ENCODE results near the gene GOLGA6L2. TPM values are rescaled to one million over a fixed set of nuclear protein-coding genes. Genes with fewer than 3 reads are reported as not detected.
"Not testable (repeated sequence)": the region's sequence is repeated elsewhere in the genome, so short reads cannot be mapped to it uniquely, and the experiment has no call there.

Gene GOLGA6L2
- polyA plus RNA-seq, 3 donors = not detected

DNA sequence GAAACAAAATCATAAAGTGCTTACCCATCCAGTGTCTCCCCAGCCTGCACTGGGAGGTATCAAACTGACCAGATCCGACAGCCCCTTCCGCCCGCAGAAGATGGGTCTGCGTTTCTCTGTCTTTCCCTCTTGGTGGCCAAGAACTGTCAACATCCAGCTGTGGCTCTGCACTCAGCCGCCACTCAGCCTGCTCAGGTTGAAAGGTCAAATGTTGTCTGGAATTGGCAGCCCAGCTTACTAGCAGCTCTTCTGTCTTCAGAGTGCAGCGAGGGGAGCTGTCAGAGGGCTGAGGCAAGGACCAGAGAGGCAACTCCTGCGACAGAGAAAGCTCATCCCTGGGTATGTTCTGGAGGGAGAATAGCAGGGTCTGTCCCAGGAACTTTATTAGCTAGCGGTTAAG is 45.4 kb downstream of the GOLGA6L2 start:
- Histone ChIP-seq H3K36me3 (replicated peaks in 1 of 2; ENCODE audit: control insufficient read depth in 1 of 2, insufficient read depth in 2 of 2, low read length in 2 of 2) (no peaks in the 10 kb centered on the region), H4K20me1 (ENCODE audit: insufficient read depth, low read length) (no peaks in the 10 kb centered on the region), H3K4me2 (replicated peaks; ENCODE audit: extremely low read depth, low read length, poor library complexity, severe bottlenecking) (no peak overlapping the region), H2AFZ (ENCODE audit: insufficient read depth, low read depth, low read length, poor library complexity, severe bottlenecking) (no peak overlapping the region), H3K4me1 (ENCODE audit: control insufficient read depth in 1 of 2, insufficient read depth in 2 of 2, low read length in 2 of 2) (no peaks in the 10 kb centered on the region), H3K27ac (ENCODE audit: low read depth in 1 of 2, low read length in 2 of 2) (no peak overlapping the region), H3K9me3 (replicated peaks in 1 of 2; ENCODE audit: control insufficient read depth in 1 of 2, insufficient read depth in 1 of 2, low read length in 2 of 2) (peaks cover 0 to 7% of the 10 kb centered on the region in 2 donors), H3K79me2 (ENCODE audit: insufficient read depth, low read length) (no peaks in the 10 kb centered on the region), H3K9ac (ENCODE audit: insufficient read depth, low read length, poor library complexity, severe bottlenecking) (no peak overlapping the region), H3K27me3 (ENCODE audit: control insufficient read depth in 2 of 2, insufficient read depth in 2 of 2, low read length in 2 of 2) (no peaks in the 10 kb centered on the region), H3K4me3 (replicated peaks in 1 of 3; ENCODE audit: low read depth in 2 of 3, low read length in 3 of 3) (no peak overlapping the region)
- peaks cover 0 to 1% (median 1%) of the 10 kb centered on the region in 3 donors for H3K27me3 Mint-ChIP-seq (ENCODE audit: low read depth in 3 of 3)
- WGBS (ENCODE audit: insufficient coverage) = 92% methylated on average over 5 of the region's 8 CpGs
- TF ChIP-seq, protein P1, sequence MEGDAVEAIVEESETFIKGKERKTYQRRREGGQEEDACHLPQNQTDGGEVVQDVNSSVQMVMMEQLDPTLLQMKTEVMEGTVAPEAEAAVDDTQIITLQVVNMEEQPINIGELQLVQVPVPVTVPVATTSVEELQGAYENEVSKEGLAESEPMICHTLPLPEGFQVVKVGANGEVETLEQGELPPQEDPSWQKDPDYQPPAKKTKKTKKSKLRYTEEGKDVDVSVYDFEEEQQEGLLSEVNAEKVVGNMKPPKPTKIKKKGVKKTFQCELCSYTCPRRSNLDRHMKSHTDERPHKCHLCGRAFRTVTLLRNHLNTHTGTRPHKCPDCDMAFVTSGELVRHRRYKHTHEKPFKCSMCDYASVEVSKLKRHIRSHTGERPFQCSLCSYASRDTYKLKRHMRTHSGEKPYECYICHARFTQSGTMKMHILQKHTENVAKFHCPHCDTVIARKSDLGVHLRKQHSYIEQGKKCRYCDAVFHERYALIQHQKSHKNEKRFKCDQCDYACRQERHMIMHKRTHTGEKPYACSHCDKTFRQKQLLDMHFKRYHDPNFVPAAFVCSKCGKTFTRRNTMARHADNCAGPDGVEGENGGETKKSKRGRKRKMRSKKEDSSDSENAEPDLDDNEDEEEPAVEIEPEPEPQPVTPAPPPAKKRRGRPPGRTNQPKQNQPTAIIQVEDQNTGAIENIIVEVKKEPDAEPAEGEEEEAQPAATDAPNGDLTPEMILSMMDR (IDR thresholded peaks at IDR 0.05) = no peak
- H3K36me3 Mint-ChIP-seq = no peaks in the 10 kb centered on the region
- intact Hi-C loops (cut with micrococcal nuclease) = no loop called here
- no peak overlapping the region for H3K27ac Mint-ChIP-seq
- no peak for DNase-seq
- no peaks in the 10 kb centered on the region for H3K4me1 Mint-ChIP-seq
- no peak overlapping the region for H3K4me3 Mint-ChIP-seq
- peaks cover 0 to 27% (median 9%) of the 10 kb centered on the region in 7 donors for H3K9me3 Mint-ChIP-seq

DNA sequence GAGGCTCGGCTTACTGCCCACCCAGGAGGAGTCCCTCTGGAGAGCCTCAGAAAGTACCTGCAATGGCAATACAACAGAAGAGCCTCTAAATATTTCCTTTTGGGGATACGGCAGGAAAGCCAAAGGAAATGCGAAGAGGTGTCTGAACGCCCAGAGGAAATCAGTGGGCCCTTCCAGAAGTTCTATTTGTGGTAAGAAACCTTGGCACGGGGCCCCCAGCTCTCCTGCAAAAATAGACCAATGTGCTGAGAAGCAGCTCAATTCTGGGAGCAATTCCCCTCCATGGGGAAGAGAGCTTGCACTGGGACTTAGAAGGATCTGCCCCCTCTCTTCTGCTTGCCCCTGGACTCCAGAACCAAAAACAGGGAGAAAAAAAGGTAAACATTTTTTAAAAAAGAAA is 47.8 kb downstream of the GOLGA6L2 start:
- H3K36me3 ChIP-seq (replicated peaks in 1 of 2; ENCODE audit: control insufficient read depth in 1 of 2, insufficient read depth in 2 of 2, low read length in 2 of 2); H3K4me1 Mint-ChIP-seq; DNase-seq; H3K4me2 ChIP-seq (replicated peaks; ENCODE audit: extremely low read depth, low read length, poor library complexity, severe bottlenecking); H3K27me3 ChIP-seq (ENCODE audit: control insufficient read depth in 2 of 2, insufficient read depth in 2 of 2, low read length in 2 of 2); H2AFZ ChIP-seq (ENCODE audit: insufficient read depth, low read depth, low read length, poor library complexity, severe bottlenecking); H3K27ac Mint-ChIP-seq; H3K27ac ChIP-seq (ENCODE audit: low read depth in 1 of 2, low read length in 2 of 2); H3K4me1 ChIP-seq (ENCODE audit: control insufficient read depth in 1 of 2, insufficient read depth in 2 of 2, low read length in 2 of 2); H4K20me1 ChIP-seq (ENCODE audit: insufficient read depth, low read length); H3K9ac ChIP-seq (ENCODE audit: insufficient read depth, low read length, poor library complexity, severe bottlenecking); H3K79me2 ChIP-seq (ENCODE audit: insufficient read depth, low read length); H3K4me3 ChIP-seq (replicated peaks in 1 of 3; ENCODE audit: low read depth in 2 of 3, low read length in 3 of 3); intact Hi-C loops (cut with micrococcal nuclease); H3K4me3 Mint-ChIP-seq; H3K27me3 Mint-ChIP-seq (ENCODE audit: low read depth in 3 of 3); H3K36me3 Mint-ChIP-seq; H3K9me3 ChIP-seq (replicated peaks in 1 of 2; ENCODE audit: control insufficient read depth in 1 of 2, insufficient read depth in 1 of 2, low read length in 2 of 2): not testable (repeated sequence)
- 42% methylated on average over 4 of the region's 5 CpGs for WGBS (ENCODE audit: insufficient coverage)
- peaks cover 0 to 21% (median 9%) of the 10 kb centered on the region in 7 donors for H3K9me3 Mint-ChIP-seq

DNA sequence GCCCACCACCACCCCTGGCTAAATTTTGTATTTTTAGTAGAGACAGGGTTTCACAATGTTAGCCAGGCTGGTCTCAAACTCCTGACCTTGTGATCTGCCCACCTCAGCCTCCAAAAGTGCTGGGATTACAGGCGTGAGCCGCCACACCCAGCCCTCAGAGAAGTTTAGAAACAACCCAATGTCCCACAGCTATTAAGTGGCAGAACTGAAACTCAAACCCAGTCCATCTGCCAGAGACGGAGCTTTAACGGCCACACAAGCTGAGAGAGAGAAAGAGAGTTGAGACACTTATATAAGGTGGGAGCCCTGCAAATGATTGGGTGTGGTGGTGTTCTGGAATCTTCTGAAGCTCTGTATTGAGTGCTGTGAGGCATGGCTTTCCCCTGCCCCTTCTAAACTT is 48.7 kb downstream of the GOLGA6L2 start:
- H3K4me2 ChIP-seq (replicated peaks; ENCODE audit: extremely low read depth, low read length, poor library complexity, severe bottlenecking); H3K27me3 Mint-ChIP-seq (ENCODE audit: low read depth in 3 of 3); H3K27ac ChIP-seq (ENCODE audit: low read depth in 1 of 2, low read length in 2 of 2); H3K79me2 ChIP-seq (ENCODE audit: insufficient read depth, low read length); H2AFZ ChIP-seq (ENCODE audit: insufficient read depth, low read depth, low read length, poor library complexity, severe bottlenecking); DNase-seq; H3K27me3 ChIP-seq (ENCODE audit: control insufficient read depth in 2 of 2, insufficient read depth in 2 of 2, low read length in 2 of 2); intact Hi-C loops (cut with micrococcal nuclease); H3K4me3 ChIP-seq (replicated peaks in 1 of 3; ENCODE audit: low read depth in 2 of 3, low read length in 3 of 3); H3K36me3 Mint-ChIP-seq; H4K20me1 ChIP-seq (ENCODE audit: insufficient read depth, low read length); H3K9ac ChIP-seq (ENCODE audit: insufficient read depth, low read length, poor library complexity, severe bottlenecking); H3K36me3 ChIP-seq (replicated peaks in 1 of 2; ENCODE audit: control insufficient read depth in 1 of 2, insufficient read depth in 2 of 2, low read length in 2 of 2); H3K4me1 ChIP-seq (ENCODE audit: control insufficient read depth in 1 of 2, insufficient read depth in 2 of 2, low read length in 2 of 2); H3K4me3 Mint-ChIP-seq; H3K9me3 ChIP-seq (replicated peaks in 1 of 2; ENCODE audit: control insufficient read depth in 1 of 2, insufficient read depth in 1 of 2, low read length in 2 of 2); H3K4me1 Mint-ChIP-seq: not testable (repeated sequence)
- Mint-ChIP-seq H3K27ac (peak overlapping the region in 1 of 7 donors; percentile 33), H3K9me3 (peaks cover 0 to 21% (median 7%) of the 10 kb centered on the region in 7 donors)
- WGBS (ENCODE audit: insufficient coverage) = 100% methylated on average over 2 of the region's 4 CpGs

All from CD14-positive monocyte (primary cell).